Endothelial cell of umbilical vein (primary cell): ENCODE measurements around the gene NUP62CL. TPM values are rescaled to one million over a fixed set of nuclear protein-coding genes. Genes with fewer than 3 reads are reported as not detected.

Experiments
- BruUV-seq: library from RNA; stranded (reverse); fragments of 400-500 nt; replicated peaks from 2 replicates; lab custom pipeline; 2021; lab: Mats Ljungman, UMichigan
- CTCF ChIA-PET: fragments of 300-600, 350-600 bp; sonication (Branson Sonifier 250); formaldehyde crosslinking; loops from one replicate; lab custom pipeline; 2021; ENCODE audit warnings: antibody characterized with exemption, inconsistent platforms; lab: Charles Lee
- POLR2A ChIA-PET: fragments of 300-600, 350-600 bp; sonication (Branson Sonifier 250); formaldehyde crosslinking; loops from one replicate; lab custom pipeline; 2021; ENCODE audit warnings: antibody characterized with exemption, inconsistent platforms; lab: Charles Lee
- DNase-seq: peaks from one replicate; pipeline ENCODE4 v3.0.0-alpha.2; 2011; ENCODE audit warnings: low read depth, low spot score
- FAIRE-seq: peaks from 2 replicates; lab custom pipeline; 2011; peaks lifted over from hg19 to GRCh38; lab: Jason Lieb, UNC
- H2AFZ ChIP-seq: 2 replicates; pipeline ENCODE4 v1.6.0; 2012; ENCODE audit warnings: low read depth, low read length, control low read depth, inconsistent platforms
- H3K27ac ChIP-seq: 2 replicates; pipeline ENCODE4 v1.5.1; 2011; ENCODE audit warnings: low read depth, mild to moderate bottlenecking, control low read depth, low read length, moderate library complexity; ENCODE audit not compliant: insufficient read depth
- H3K27me3 ChIP-seq, 2 experiments: 2 replicates each; pipeline versions ENCODE4 v1.6.0 to v1.6.1; 2011; ENCODE audit warnings: low read length in 2 of 2, mixed read lengths in 1 of 2; ENCODE audit not compliant: control insufficient read depth in 2 of 2, insufficient read depth in 2 of 2
- H3K36me3 ChIP-seq, 2 experiments: 2 replicates in 1 of 2; 3 replicates in 1 of 2; pipeline ENCODE4 v1.5.1; 2011; ENCODE audit warnings: low read length in 2 of 2, mild to moderate bottlenecking in 1 of 2, moderate library complexity in 1 of 2; ENCODE audit not compliant: control insufficient read depth in 2 of 2, insufficient read depth in 2 of 2; ENCODE audit errors: extremely low read depth in 1 of 2
- H3K4me1 ChIP-seq: 3 replicates; pipeline ENCODE4 v1.5.1; 2011; ENCODE audit warnings: mild to moderate bottlenecking, low read length; ENCODE audit not compliant: control insufficient read depth, insufficient read depth; ENCODE audit errors: extremely low read depth
- H3K4me2 ChIP-seq: 2 replicates; pipeline ENCODE4 v1.6.1; 2011; ENCODE audit warnings: low read length, control low read depth, mixed read lengths; ENCODE audit not compliant: insufficient read depth
- H3K4me3 ChIP-seq, 3 experiments: fragments of 200-600 bp in 1 of 3; sonication (generic), shearing (Covaris generic) in 1 of 3; replicated peaks in 1 of 3; 2 replicates each; pipeline ENCODE4 v1.5.1; 2011 to 2016; ENCODE audit warnings: control low read depth in 3 of 3, low read length in 3 of 3, mild to moderate bottlenecking in 2 of 3, inconsistent platforms in 1 of 3, low read depth in 1 of 3, moderate library complexity in 1 of 3; ENCODE audit not compliant: insufficient read depth in 1 of 3
- H3K79me2 ChIP-seq: 2 replicates; pipeline ENCODE4 v1.6.0; 2012; ENCODE audit warnings: low read length, inconsistent platforms; ENCODE audit not compliant: control insufficient read depth, insufficient read depth
- H3K9ac ChIP-seq: replicated peaks from 2 replicates; pipeline ENCODE3; 2011; ENCODE audit warnings: low read length, control low read depth; ENCODE audit not compliant: insufficient read depth; ENCODE audit errors: extremely low read depth
- H3K9me1 ChIP-seq: replicated peaks from 3 replicates; pipeline ENCODE4 v1.6.0; 2011; ENCODE audit warnings: mild to moderate bottlenecking, low read length; ENCODE audit not compliant: control insufficient read depth, insufficient read depth; ENCODE audit errors: extremely low read depth
- H3K9me3 ChIP-seq: replicated peaks from 2 replicates; pipeline ENCODE4 v1.5.1; 2012; ENCODE audit warnings: low read length, inconsistent platforms; ENCODE audit not compliant: control insufficient read depth, insufficient read depth
- H4K20me1 ChIP-seq: replicated peaks from 2 replicates; pipeline ENCODE3; 2011; ENCODE audit warnings: mild to moderate bottlenecking, low read length; ENCODE audit not compliant: control insufficient read depth, insufficient read depth; ENCODE audit errors: extremely low read depth
- CTCF ChIP-seq, 2 donors: IDR thresholded peaks; 1 replicate in 1 of 2; 2 replicates in 1 of 2; pipeline ENCODE4 v1.5.1; 2011; ENCODE audit warnings: low read length in 2 of 2, mild to moderate bottlenecking in 2 of 2, moderate library complexity in 2 of 2, control low read depth in 1 of 2, inconsistent platforms in 1 of 2, low read depth in 1 of 2; ENCODE audit not compliant: insufficient read depth in 1 of 2; ENCODE audit errors: extremely low read depth in 1 of 2
- EZH2 ChIP-seq: IDR thresholded peaks from 2 replicates; pipeline ENCODE4 v1.6.1; 2012; ENCODE audit warnings: borderline replicate concordance, low read depth, mild to moderate bottlenecking, moderate library complexity, low read length, inconsistent platforms; ENCODE audit not compliant: severe bottlenecking
- FOS ChIP-seq: IDR thresholded peaks from 2 replicates; pipeline ENCODE4 v1.6.1; 2011; ENCODE audit warnings: mild to moderate bottlenecking, low read length, moderate library complexity, borderline replicate concordance; ENCODE audit not compliant: insufficient read depth
- GATA2 ChIP-seq: IDR thresholded peaks from 2 replicates; pipeline ENCODE4 v1.7.0; 2011; ENCODE audit warnings: low read depth, mild to moderate bottlenecking, moderate library complexity, mixed read lengths, low read length; ENCODE audit not compliant: insufficient read length, insufficient read depth
- JUN ChIP-seq: IDR thresholded peaks from 2 replicates; pipeline ENCODE4 v1.6.1; 2011; ENCODE audit warnings: borderline replicate concordance, low read depth; ENCODE audit not compliant: insufficient read length, insufficient read depth
- MAX ChIP-seq: IDR thresholded peaks from 2 replicates; pipeline ENCODE4 v1.6.1; 2011; ENCODE audit not compliant: insufficient read depth, insufficient read length
- MYC ChIP-seq: IDR thresholded peaks from one replicate; pipeline ENCODE4 v1.6.1; 2011; ENCODE audit warnings: mild to moderate bottlenecking, low read depth, low read length
- POLR2A ChIP-seq: IDR thresholded peaks from 2 replicates; pipeline ENCODE4 v1.6.1; 2012; ENCODE audit warnings: low read depth, mild to moderate bottlenecking, control low read depth, low read length
- POLR2AphosphoS5 ChIP-seq: IDR thresholded peaks from 2 replicates; pipeline ENCODE4 v1.6.1; 2012; ENCODE audit warnings: low read depth, mild to moderate bottlenecking, control low read depth, low read length, moderate library complexity; ENCODE audit not compliant: insufficient read depth
- dilution Hi-C: fragments of 300-500 bp; cut with MboI; formaldehyde crosslinking; loops from one replicate; pipeline ENCODE4 v1.15.0; 2019; ENCODE audit warnings: low sequenced_read_pairs; ENCODE audit not compliant: extremely low pct_ligation_motif_present
- intact Hi-C: fragments of 100-400 bp; cut with micrococcal nuclease; formaldehyde crosslinking; loops from one replicate; pipeline ENCODE4 v1.10.0; 2022
- polyA plus RNA-seq, 4 experiments: library from polyadenylated mRNA; depleted of rRNA in 3 of 4; stranded (reverse) in 3 of 4; unstranded in 1 of 4; fragments of >200 nt; gene quantifications; 2 replicates each; pipeline versions ENCODE4 v1.2.1 to v1.2.3, GENCODE V29; 2011 to 2012; ENCODE audit warnings: missing spikeins in 1 of 4
- total RNA-seq: library from RNA; stranded (reverse); gene quantifications from 2 replicates; pipeline ENCODE4 v1.2.3, GENCODE V29; 2021

Gene NUP62CL
- total and polyA plus RNA-seq, 2 donors (not counting 3 experiments of a cell fraction or from before 2014, with no cell fraction given), result not detected

- H3K4me2 ChIP-seq, result no peak overlapping the region
- no peak for FAIRE-seq
Observed at GRCh38 chrX:107227780-107228485, 21.7 kb upstream of the NUP62CL start.

More at GRCh38 chrX:107227780-107228485, 21.7 kb upstream of the NUP62CL start:
- H3K4me1 ChIP-seq, result no peaks in the 10 kb centered on the region
- no peaks in the 10 kb centered on the region for H3K9me1 ChIP-seq
- H3K27me3 ChIP-seq, result no peaks in the 10 kb centered on the region
- ChIA-PET POLR2A (no interaction called here), CTCF (no interaction called here)
- intact Hi-C loops, result no loop called here
- H3K9me3 ChIP-seq, result no peaks in the 10 kb centered on the region
- DNase-seq, result no peak
- no peaks in the 10 kb centered on the region for H3K36me3 ChIP-seq
- no peaks in the 10 kb centered on the region for H3K79me2 ChIP-seq
- no peak overlapping the region for H3K4me3 ChIP-seq
- H4K20me1 ChIP-seq, result no peaks in the 10 kb centered on the region
- dilution Hi-C loops, result no loop called here
- TF ChIP-seq MYC (no peak), FOS (no peak), GATA2 (no peak), EZH2 (no peak), CTCF (IDR thresholded peaks at IDR 0.05; ENCODE audit: extremely low read depth in 1 of 2, insufficient read depth in 1 of 2, low read depth in 1 of 2, low read length in 2 of 2) (no peak), MAX (no peak), JUN (no peak), POLR2A (no peak), POLR2AphosphoS5 (no peak)
- H3K27ac ChIP-seq, result no peak overlapping the region
- no TSS peak for BruUV-seq
- no peak overlapping the region for H3K9ac ChIP-seq
- no peak overlapping the region for H2AFZ ChIP-seq
